Cardiac muscle cell (in vitro differentiated cells and primary cell): ENCODE measurements around the gene FAM98A. TPM values are rescaled to one million over a fixed set of nuclear protein-coding genes. Genes with fewer than 3 reads are reported as not detected.

Experiments
- DNase-seq, 2 donors: peaks; one replicate each; pipeline versions ENCODE4 v3.0.0 to v3.0.0-alpha.2; 2010 to 2017; ENCODE audit warnings: low read depth in 1 of 2, low spot score in 1 of 2
- H3K27ac ChIP-seq: fragments of 200-600 bp; sonication (generic); 2 replicates; pipeline ENCODE4 v1.5.1; 2016
- H3K27me3 ChIP-seq: fragments of 200-600 bp; sonication (generic); 2 replicates; pipeline ENCODE4 v1.6.0; 2016; ENCODE audit warnings: control low read depth
- H3K36me3 ChIP-seq: fragments of 200-600 bp; sonication (generic); 2 replicates; pipeline ENCODE4 v1.5.1; 2016; ENCODE audit warnings: control low read depth
- H3K4me1 ChIP-seq: fragments of 200-600 bp; sonication (generic); 2 replicates; pipeline ENCODE4 v1.8.1; 2017; ENCODE audit warnings: low read depth, mild to moderate bottlenecking, mixed run types
- H3K4me3 ChIP-seq: fragments of 200-600 bp; sonication (generic); 2 replicates; pipeline ENCODE4 v1.5.1; 2016; ENCODE audit warnings: mild to moderate bottlenecking
- H3K9me3 ChIP-seq: fragments of 200-600 bp; sonication (generic); 2 replicates; pipeline ENCODE4 v1.5.1; 2017; ENCODE audit warnings: low read depth, mild to moderate bottlenecking, control low read depth
- CTCF ChIP-seq: IDR thresholded peaks from 2 replicates; pipeline ENCODE4 v1.5.1; 2012; ENCODE audit warnings: low read depth, mild to moderate bottlenecking, low read length
- polyA plus RNA-seq: library from polyadenylated mRNA; unstranded; fragments of >200 nt; fragmentation: Nextera tagmentation; extraction: Ambion mirVana; gene quantifications from 2 replicates; pipeline ENCODE4 v1.2.1, GENCODE V29; 2016
- total RNA-seq: library from RNA; depleted of rRNA; stranded (reverse); fragments of >200 nt; gene quantifications from 2 replicates; pipeline ENCODE4 v1.2.3, GENCODE V29; 2016

The FAM98A gene
- 15.9 and 32.6 TPM in 2 replicates for total RNA-seq
- polyA plus RNA-seq: 26.7 and 40.8 TPM in 2 replicates

- peak; percentile 28 for TF ChIP-seq CTCF
- DNase-seq: peak; percentile 100
- H3K9me3 ChIP-seq: no peaks in the 10 kb centered on the region
- H3K4me3 ChIP-seq: peak within 1 kb of the TSS; percentile 51
- peak within 1 kb of the TSS; percentile 66 for H3K27ac ChIP-seq
- no peaks in the 10 kb centered on the region for H3K36me3 ChIP-seq
- peaks cover 10% of the 10 kb centered on the region for H3K4me1 ChIP-seq
- no peaks in the 10 kb centered on the region for H3K27me3 ChIP-seq
These were observed at the start of gene FAM98A for GRCh38 chr2:33599175-33599942. Gene FAM98A, minus strand, starts transcription at chr2:33599299. Its CDS starts 78 bp downstream, at chr2:33599221.

DNA sequence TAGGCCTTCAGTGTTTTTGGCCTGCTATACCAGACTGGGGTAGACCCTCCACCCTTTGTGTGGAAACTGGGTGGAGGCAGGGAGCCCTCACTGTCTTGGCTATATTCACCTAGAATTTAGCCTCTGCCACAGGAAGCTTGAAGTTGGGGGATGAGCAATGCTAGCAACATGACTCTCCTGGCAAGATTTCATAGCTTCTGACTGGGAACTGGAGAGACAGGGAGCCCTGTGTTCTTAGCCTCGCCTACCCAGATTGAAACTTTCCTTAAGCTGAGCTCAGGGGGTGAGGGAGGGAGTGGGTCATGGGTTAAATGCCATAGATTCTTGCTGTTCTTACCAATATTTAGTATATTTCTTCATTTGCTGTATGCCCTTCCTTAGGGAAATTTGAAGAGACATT lies 46.8 kb upstream of the FAM98A start:
- H3K36me3 ChIP-seq: no peaks in the 10 kb centered on the region
- no peaks in the 10 kb centered on the region for H3K4me1 ChIP-seq
- no peak overlapping the region for H3K4me3 ChIP-seq
- TF ChIP-seq CTCF: no peak
- DNase-seq: peak in 1 of 2 donors; percentile 1
- no peak overlapping the region for H3K27ac ChIP-seq
- no peaks in the 10 kb centered on the region for H3K9me3 ChIP-seq
- H3K27me3 ChIP-seq: no peaks in the 10 kb centered on the region

DNA sequence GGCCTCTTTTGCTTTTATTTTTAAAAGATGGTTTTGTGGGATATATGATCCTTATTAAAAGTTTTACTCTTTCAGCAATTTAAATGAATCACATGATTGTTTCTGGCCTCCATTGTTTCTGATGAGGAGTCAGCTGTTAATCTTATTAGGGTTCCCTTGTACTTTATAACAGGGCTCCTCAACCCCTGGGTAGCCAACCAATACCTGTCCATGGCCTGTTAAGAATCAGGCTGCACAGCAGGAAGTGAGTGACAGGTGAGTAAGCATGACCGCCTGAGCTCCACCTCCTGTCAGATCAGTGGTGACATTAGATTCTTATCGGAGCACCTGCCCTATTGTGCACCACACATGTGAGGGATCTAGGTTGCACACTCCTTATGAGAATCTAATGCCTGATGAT lies 45.1 kb upstream of the FAM98A start:
- Histone ChIP-seq H3K27me3 (no peaks in the 10 kb centered on the region), H3K27ac (no peak overlapping the region), H3K4me1 (no peaks in the 10 kb centered on the region), H3K9me3 (no peaks in the 10 kb centered on the region), H3K36me3 (no peaks in the 10 kb centered on the region), H3K4me3 (no peak overlapping the region)
- no peak for TF ChIP-seq CTCF
- DNase-seq: no peak

DNA sequence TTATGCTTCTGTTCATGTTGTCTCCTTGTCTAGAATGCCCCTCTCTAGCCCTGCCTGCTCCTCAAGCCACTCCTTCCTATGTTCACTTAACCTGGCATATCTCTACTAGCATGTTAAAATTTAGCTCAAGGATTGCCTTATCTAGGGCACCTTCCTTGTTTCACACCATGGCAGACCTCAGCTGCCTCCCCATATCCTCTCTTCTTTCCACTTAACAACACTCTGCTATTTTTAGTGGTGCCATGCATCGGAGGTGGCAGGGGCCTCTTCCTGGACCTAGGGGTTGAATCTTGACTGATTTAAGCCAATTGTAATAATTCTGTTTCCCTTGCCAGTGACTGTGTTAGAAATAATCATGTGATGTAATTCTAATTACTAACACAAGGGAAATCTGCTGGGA lies 36.9 kb upstream of the FAM98A start:
- peak in 1 of 2 donors; percentile 0 for DNase-seq
- Histone ChIP-seq H3K27me3 (no peaks in the 10 kb centered on the region), H3K4me1 (peaks cover 11% of the 10 kb centered on the region), H3K4me3 (no peak overlapping the region), H3K36me3 (no peaks in the 10 kb centered on the region), H3K27ac (no peak overlapping the region), H3K9me3 (no peaks in the 10 kb centered on the region)
- TF ChIP-seq CTCF: no peak

DNA sequence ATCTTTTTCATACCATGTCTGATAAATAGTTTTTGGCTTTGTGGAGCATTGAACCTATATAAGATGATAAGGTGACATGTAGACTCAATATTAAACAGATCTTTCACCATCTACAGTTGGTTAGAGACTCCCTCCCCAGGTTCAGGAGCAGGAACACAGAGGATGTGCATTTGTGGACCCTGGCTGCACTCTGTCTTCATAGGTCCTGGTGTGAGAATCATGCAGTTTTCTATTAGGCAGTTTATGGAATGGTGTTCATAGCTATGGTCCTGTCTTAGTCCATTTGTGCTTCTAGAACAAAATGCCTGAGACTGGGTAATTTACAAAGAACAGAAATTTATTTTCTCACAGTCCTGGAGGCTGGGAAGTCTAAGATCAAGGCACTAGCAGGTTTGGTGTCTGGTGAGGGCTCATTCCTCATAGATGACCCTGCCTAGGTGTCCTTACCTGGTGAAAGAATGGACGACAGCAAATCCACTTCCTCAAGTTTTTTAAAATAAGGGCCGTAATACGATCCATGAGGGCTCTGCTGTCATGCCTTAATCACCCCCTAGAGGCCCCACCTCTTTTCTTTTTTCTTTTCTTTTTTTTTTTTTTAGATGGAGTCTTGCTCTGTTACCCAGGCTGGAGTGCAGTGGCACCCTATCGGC lies 35.3 kb upstream of the FAM98A start:
- no peaks in the 10 kb centered on the region for H3K36me3 ChIP-seq
- no peak for DNase-seq
- peaks cover 11% of the 10 kb centered on the region for H3K4me1 ChIP-seq
- H3K4me3 ChIP-seq: no peak overlapping the region
- H3K27me3 ChIP-seq: no peaks in the 10 kb centered on the region
- H3K9me3 ChIP-seq: no peaks in the 10 kb centered on the region
- TF ChIP-seq CTCF: no peak
- no peak overlapping the region for H3K27ac ChIP-seq
